SK-MEL-5 (cell line): ENCODE data around the gene ADAT3. TPM values are rescaled to one million over a fixed set of nuclear protein-coding genes. Genes with fewer than 3 reads are reported as not detected.

ENCODE experiments used
- DNase-seq: peaks from one replicate; pipeline ENCODE4 v3.0.0-alpha.2; 2016; ENCODE audit warnings: low read depth, low spot score
- in situ Hi-C: cut with HindIII; loops from 2 replicates; pipeline ENCODE4 v1.10.0; 2016; ENCODE audit warnings: low sequenced_read_pairs, high pct_unique_total_duplicates, low pct_unique_long_range_greater_than_20kb
- polyA plus RNA-seq, 2 experiments: library from polyadenylated mRNA; depleted of rRNA; stranded (reverse); fragments of >200 nt; gene quantifications; 2 replicates each; pipeline ENCODE4 v1.2.3, GENCODE V29; 2015
- total RNA-seq: library from RNA; depleted of rRNA; stranded (reverse); fragments of >200 nt; shearing (Covaris generic); gene quantifications from 2 replicates; pipeline ENCODE4 v1.2.3, GENCODE V29; 2014; rRNA removed

ADAT3 gene
- 2.6 and 3.0 TPM in 2 replicates for total RNA-seq
- polyA plus RNA-seq (2015; cell fraction: cytosol; rRNA removed) = 2.9 and 4.5 TPM in 2 replicates
- polyA plus RNA-seq (2015; cell fraction: nucleus; rRNA removed) = 2.5 and 9.6 TPM in 2 replicates

GRCh38 chr19:1905110-1905862 is at the start of gene ADAT3, which contains the start of gene SCAMP4:
Gene ADAT3, plus strand, starts transcription at chr19:1905399. Its CDS starts 6,649 bp downstream, at chr19:1912048.
Gene SCAMP4, plus strand, starts transcription at chr19:1905399. Its CDS starts 9,621 bp downstream, at chr19:1915020.
- in situ Hi-C loops = no loop called here
- DNase-seq = peak; percentile 96

- DNase-seq = no peak
- in situ Hi-C loops = no loop called here
Observed at GRCh38 chr19:1855828-1856255, 49.4 kb upstream of the ADAT3 start.

DNA sequence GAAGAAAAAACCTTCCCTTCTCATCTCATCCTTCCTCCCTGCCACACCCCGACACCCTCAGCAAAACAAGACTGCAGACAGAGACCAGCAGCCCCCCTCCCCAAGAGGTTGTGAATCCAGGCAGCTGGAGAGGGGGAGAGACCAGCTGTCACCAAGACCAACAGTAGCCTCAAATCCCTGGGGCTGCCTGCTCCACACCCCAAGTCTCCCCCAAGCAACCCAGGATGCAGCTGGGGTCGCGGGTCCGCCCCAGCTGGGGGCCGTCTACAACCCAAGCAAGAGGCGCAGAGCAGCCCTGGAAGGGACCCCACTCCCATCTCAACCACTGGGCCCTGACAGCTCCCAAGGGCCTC is 48.9 kb upstream of the ADAT3 start:
- no peak for DNase-seq
- in situ Hi-C loops = no loop called here

GRCh38 chr19:1856698-1857603 is 48.2 kb upstream of the ADAT3 start:
- DNase-seq = no peak
- in situ Hi-C loops = no loop called here

DNA sequence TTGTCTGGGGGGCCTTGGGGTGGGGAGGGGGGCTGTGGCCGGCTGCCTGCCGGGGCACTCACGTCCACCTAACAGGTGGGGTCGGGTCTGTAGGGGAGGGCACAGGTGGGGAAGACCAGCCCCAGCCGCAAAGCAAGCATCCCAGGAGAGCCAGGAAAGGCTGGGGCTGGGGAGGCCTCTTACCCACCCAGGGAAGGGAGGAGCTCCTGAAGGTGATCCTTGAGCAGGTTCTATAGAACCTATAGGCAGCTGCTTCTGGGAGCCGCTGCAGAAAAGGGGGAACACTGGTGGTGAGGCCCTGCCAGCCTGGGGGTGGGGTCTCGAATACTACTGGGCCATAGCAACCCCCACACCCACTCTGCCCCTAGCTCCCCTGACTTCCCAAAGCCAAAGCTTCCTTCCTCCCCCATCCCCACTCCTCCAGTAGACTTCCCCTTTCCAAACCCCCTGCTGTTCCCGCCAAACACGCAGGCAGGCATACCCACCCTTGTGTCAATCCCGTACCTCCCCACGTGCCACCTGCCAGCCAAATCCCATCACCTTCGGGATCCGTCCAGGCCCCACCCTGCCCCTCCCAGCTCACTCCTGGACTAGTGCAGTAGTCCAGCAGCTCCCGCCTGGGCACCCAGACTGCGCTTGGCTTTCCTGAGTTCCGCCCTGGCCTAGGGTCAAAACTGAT is 47.4 kb upstream of the ADAT3 start:
- no peak for DNase-seq
- in situ Hi-C loops = no loop called here

DNA sequence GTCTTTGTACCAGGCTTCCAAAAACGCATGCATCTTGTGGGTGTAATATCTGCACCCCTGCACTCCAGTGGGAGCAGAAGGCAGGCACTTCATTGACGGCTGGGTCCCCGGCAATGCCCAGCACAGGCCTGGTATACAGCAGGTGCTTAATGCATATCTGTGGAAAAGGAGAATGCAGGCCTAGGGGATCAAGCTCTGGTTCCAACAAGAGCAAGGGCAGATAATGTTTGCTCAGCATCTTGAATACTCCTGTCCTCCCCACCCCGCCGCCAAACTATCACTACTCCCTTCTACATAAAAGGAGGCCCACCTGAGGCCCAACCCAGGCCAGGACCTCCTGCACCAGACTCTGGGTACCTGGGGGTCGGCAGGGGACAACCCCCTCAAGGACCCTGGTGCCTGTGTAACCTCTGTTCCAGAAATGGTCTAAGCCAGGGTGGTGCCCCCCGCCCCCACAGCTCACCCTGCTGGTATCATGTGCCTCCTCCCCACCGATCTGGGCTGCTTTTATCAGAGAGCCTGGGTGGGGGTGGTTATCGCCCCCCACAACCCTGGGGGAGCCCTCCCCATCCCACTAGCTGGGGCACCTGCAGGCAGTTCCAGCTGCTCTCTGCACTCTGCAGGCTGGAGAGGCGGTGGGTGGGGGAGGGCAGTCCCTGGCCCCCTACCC is 46.7 kb upstream of the ADAT3 start:
- no peak for DNase-seq
- in situ Hi-C loops = no loop called here

DNA sequence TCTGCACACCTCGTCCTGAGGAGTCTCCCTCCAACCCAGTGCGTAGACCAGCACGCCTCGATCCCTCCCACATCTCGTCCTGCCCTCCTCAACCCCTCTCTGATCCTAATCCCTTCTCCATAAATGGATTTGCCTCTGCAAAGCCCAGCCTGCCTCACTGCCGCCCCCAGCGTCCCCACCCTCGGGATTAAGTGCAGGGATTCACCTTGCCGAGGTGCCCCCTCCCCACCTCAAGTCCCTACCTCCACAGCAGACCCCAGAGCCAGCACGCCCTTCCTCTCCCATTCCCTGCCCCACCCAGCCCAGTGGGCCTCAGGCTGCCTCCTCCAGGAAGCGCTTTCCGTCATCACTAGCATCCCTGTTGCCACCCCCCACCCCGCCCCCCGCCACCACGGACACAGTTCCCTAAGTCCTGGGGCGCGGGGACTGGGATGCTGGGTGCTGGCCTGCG is 45.8 kb upstream of the ADAT3 start:
- in situ Hi-C loops = no loop called here
- DNase-seq = no peak

- no peak for DNase-seq
- in situ Hi-C loops = no loop called here
Observed at GRCh38 chr19:1860042-1860775, 45.0 kb upstream of the ADAT3 start.

GRCh38 chr19:1860821-1861598 is 44.2 kb upstream of the ADAT3 start:
- no peak for DNase-seq
- in situ Hi-C loops = no loop called here

- in situ Hi-C loops = no loop called here
- no peak for DNase-seq
Observed at GRCh38 chr19:1861599-1862031, 43.6 kb upstream of the ADAT3 start.

GRCh38 chr19:1862068-1862423 is 43.2 kb upstream of the ADAT3 start:
- in situ Hi-C loops = no loop called here
- no peak for DNase-seq

DNA sequence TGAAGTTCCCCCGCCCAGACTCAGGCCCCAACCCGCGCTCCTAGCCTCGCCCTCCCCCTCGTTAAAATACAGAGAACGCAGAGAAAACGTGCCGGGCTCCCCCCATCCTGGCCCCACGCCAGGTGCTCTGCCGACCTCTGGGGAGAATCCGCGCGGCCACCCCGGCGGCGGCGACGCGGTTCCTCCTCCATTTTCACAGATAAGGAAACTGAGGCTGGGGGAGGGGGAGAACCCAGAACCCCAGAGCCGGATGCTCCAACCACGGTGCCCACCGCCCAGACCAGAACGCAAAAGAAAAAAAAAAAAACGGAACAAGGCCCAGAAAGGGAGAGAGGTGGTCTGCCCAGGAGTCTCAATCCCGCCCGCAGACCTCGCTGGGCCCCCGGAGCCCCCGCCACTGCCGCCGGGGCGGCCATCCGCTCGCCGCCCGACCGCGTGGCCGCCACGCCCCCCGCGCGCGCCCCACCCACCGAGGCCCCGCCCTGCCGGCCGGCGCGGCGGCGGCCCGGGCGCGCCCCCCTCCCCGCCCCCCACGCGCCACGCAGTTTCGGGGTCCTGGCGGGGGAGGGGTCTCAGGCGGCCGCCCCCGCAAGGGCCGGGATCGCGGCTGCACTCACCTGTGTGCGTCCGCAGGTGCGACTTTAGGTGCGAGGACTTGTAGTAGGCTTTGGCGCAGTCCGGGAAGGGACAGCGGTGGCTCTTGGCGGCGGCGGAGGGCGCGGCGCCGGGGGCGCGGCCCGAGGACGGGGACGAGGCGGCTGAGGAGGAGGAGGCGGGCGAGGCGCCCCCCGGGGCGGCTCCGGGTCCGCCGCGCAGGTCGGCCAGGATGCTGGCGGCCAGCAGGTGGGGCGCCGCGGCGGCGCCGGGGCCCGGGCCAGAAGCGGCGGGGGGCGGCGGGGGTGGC is 42.5 kb upstream of the ADAT3 start:
- in situ Hi-C loops = no loop called here
- no peak for DNase-seq

DNA sequence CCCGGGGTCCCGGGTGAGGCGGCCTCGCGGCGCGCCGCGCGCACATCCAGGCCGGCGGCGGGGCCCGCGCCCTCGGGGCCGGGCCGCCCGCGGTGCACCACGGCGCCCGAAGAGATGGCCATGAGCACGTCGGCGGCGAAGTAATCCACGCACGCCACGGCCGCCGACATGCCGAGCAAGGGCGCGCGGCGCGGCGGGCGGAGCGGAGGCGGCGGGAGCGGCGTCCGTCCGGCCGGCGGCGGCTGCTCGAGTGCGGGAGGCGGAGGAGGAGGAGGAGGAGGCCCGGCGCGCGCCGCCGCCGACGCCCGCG is 41.9 kb upstream of the ADAT3 start, which contains the start of gene KLF16:
Gene KLF16, minus strand, starts transcription at position 252 of the 310 bp plus-strand sequence. Its CDS starts 82 bp downstream, at position 170.
- no peak for DNase-seq
- in situ Hi-C loops = no loop called here

DNA sequence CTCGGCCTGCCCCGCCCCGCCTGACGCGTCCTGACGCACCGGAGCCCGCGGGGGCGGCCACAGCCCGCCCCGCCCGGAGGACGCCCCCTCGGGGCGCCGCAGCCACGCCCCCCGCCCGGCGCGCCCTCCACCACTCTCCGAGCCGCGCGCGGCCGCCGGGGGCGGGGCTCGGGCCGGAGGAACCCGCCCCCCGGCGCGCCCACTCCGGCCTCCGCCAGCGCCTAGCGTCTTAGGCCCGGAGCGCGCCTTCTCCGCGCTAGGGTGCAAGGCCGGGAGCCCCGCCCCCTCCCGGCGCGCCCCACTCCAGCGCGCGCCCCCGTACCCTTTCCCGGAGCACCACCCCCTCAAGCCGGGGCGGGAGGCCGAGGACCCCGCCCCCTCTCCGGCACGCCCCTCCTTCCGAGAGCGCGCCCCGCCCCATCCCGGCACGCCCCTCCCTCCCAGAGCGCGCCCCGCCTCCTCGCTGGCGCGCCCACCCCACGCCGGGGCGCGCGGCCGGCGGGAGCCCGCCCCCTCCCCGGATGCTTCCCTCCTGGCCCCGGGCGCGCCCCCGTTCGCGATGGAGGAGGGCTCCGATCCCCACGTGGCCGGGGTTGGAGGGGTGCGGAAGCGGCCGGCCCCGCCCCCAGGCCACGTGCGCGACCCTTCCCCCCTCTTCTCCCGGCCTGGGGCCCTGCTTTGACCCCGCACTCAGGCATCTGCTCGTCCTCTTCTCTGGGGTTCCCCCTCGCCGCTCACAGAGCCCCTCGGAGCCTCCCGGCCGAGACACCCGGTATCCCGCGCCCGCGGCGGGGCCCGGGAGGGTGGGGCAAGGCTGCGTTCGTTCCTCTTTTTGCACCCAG is 41.3 kb upstream of the ADAT3 start:
- in situ Hi-C loops = no loop called here
- peak; percentile 86 for DNase-seq
